ENCODE measurements around the gene RBPJ. TPM values are rescaled to one million over a fixed set of nuclear protein-coding genes. Genes with fewer than 3 reads are reported as not detected.
A peak's percentile ranks its signal among the peaks of the same experiment; 100 is the strongest.
"Not testable (repeated sequence)": the region's sequence is repeated elsewhere in the genome, so short reads cannot be mapped to it uniquely, and the experiment has no call there.

RBPJ gene
- total and polyA plus RNA-seq, 12 donors, result 10.1 to 59.1 (median 38.1) TPM

DNA sequence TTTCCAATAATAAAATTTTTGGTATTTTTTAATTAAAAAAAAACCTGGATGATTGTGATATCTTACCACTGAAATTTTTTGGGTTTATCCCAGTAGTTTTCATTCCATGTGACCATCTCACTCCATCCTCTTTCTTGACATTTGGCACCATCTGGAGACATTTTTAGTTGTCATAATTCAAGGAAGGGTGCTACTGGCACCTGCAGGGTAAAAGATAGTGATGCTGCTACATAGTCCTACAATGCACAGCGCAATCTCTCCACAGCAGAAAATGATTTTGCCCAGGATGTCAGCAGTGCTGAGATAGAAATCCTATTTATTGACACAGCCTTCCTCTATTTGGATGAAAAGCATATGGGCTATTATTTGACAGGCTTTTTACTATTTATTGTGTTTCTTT lies 79.3 kb downstream of the RBPJ start:
- ATAC-seq (no peak), DNase-seq (no peak)
- H3K4me1 ChIP-seq, result peaks cover 0 to 21% (median 8%) of the 10 kb centered on the region in 9 donors
- H3K9me3 ChIP-seq, result peaks cover 0 to 2% (median 0%) of the 10 kb centered on the region in 11 donors
- peaks cover 0 to 23% (median 0%) of the 10 kb centered on the region in 9 donors for H3K36me3 ChIP-seq
- intact Hi-C loops (cut with DNase I), result loop anchor here in 4 of 10 donors (5.0 to 10.0 kb wide), 4 partner anchors 65 to 958 kb away; no protein-coding TSS in a partner anchor
- 98 to 99% methylated on average over 1 of the region's 1 CpG for WGBS, 2 donors
- no peak overlapping the region for H3K27ac ChIP-seq
- TF ChIP-seq, protein P1, sequence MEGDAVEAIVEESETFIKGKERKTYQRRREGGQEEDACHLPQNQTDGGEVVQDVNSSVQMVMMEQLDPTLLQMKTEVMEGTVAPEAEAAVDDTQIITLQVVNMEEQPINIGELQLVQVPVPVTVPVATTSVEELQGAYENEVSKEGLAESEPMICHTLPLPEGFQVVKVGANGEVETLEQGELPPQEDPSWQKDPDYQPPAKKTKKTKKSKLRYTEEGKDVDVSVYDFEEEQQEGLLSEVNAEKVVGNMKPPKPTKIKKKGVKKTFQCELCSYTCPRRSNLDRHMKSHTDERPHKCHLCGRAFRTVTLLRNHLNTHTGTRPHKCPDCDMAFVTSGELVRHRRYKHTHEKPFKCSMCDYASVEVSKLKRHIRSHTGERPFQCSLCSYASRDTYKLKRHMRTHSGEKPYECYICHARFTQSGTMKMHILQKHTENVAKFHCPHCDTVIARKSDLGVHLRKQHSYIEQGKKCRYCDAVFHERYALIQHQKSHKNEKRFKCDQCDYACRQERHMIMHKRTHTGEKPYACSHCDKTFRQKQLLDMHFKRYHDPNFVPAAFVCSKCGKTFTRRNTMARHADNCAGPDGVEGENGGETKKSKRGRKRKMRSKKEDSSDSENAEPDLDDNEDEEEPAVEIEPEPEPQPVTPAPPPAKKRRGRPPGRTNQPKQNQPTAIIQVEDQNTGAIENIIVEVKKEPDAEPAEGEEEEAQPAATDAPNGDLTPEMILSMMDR (IDR thresholded peaks at IDR 0.05), result peak in 1 of 9 donors; percentile 11
- no peak overlapping the region for H3K4me3 ChIP-seq
- H3K27me3 ChIP-seq, result no peaks in the 10 kb centered on the region

DNA sequence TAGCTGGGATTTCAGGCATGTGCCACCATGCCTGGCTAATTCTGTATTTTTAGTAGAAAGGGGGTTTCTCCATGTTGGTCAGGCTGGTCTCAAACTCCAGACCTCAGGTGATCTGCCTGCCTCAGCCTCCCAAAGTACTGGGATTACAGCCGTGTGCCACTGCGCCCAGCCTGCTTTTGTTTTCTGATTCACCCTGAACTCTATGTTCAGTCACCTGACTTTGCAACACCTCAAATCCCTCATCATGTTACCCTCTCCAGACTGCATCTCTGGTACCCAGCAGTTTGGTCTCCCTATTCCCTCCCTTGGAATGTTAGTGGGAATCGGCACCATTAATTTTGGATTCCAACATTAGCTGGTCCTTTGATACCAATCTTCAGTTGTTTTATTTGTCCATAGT lies 81.2 kb downstream of the RBPJ start:
- not testable (repeated sequence) for H3K4me3 ChIP-seq, ATAC-seq, H3K27ac ChIP-seq, DNase-seq, H3K27me3 ChIP-seq
- peaks cover 0 to 11% (median 4%) of the 10 kb centered on the region in 9 donors for H3K4me1 ChIP-seq
- WGBS, 2 donors, result 94 to 98% methylated on average over 3 of the region's 3 CpGs
- peaks cover 0 to 32% (median 12%) of the 10 kb centered on the region in 9 donors for H3K36me3 ChIP-seq
- H3K9me3 ChIP-seq, result peaks cover 0 to 21% (median 11%) of the 10 kb centered on the region in 11 donors
- intact Hi-C loops (cut with DNase I), result loop anchor here in 4 of 10 donors (5.0 to 10.0 kb wide), 4 partner anchors 67 to 960 kb away; no protein-coding TSS in a partner anchor

DNA sequence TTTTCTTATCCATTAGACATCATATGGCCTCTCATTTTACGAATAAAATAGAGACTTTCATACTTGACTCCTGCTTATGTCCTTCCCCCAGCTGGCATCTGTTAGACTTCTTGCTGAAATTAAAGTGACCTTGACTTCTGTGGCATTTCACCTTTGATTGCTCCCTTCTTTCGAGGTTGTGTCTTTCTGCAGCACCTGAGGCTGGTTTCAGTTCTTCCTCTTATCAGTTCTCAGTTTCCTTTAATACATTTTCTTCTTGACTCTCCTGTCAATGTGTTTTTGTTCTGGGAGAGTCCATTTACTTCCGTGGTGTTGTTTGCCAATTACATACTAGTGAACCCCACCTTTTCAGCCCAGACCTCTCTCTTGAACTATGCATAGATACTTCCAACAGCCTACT lies 81.6 kb downstream of the RBPJ start:
- no peaks in the 10 kb centered on the region for H3K27me3 ChIP-seq
- TF ChIP-seq, protein P1 (IDR thresholded peaks at IDR 0.05), result no peak
- H3K9me3 ChIP-seq, result peaks cover 0 to 22% (median 11%) of the 10 kb centered on the region in 11 donors
- WGBS, 2 donors, result 56 to 61% methylated on average over 3 of the region's 3 CpGs
- no peak for DNase-seq
- H3K27ac ChIP-seq, result no peak overlapping the region
- intact Hi-C loops (cut with DNase I), result loop anchor here in 4 of 10 donors (5.0 to 10.0 kb wide), 4 partner anchors 68 to 960 kb away; no protein-coding TSS in a partner anchor
- no peak for ATAC-seq
- H3K4me3 ChIP-seq, result no peak overlapping the region
- H3K4me1 ChIP-seq, result peaks cover 0 to 8% (median 4%) of the 10 kb centered on the region in 9 donors
- peaks cover 0 to 32% (median 14%) of the 10 kb centered on the region in 9 donors for H3K36me3 ChIP-seq

DNA sequence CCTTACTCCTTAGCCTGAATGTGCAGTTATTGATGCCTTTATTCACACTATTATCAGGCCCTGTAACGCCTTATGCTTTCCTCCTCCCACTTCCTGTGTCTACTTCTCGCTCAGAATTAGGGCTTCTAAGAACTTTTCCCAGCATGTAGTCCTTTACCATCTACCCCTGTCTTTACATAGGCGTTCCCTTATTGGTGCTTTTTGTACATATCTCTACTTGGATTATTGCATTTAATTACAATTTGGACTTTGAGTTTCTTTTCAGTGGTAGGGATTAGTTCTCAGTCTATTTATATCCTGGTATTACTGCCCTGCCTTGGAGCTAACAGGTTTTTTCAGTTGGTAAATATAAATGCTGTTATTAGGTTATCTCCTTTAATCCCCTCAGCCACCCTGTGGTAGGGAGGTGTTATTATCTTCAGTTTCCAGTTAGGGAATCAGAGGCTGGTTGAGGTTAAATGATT lies 84.0 kb downstream of the RBPJ start:
- H3K27ac ChIP-seq, result no peak overlapping the region
- intact Hi-C loops (cut with DNase I), result loop anchor here in 8 of 10 donors (5.0 to 10.0 kb wide), 8 partner anchors 70 to 962 kb away; no protein-coding TSS in a partner anchor
- ATAC-seq, result no peak

More for the DNA sequence above, 84.0 kb downstream of the RBPJ start:
- DNase-seq, result no peak
- WGBS, 2 donors, result 77 to 78% methylated on average over 3 of the region's 3 CpGs
- H3K9me3 ChIP-seq, result peaks cover 0 to 22% (median 11%) of the 10 kb centered on the region in 11 donors
- TF ChIP-seq, protein P1 (IDR thresholded peaks at IDR 0.05), result peak in 1 of 9 donors; percentile 12
- H3K4me3 ChIP-seq, result no peak overlapping the region
- no peaks in the 10 kb centered on the region for H3K27me3 ChIP-seq
- peaks cover 0 to 8% (median 4%) of the 10 kb centered on the region in 9 donors for H3K4me1 ChIP-seq
- peaks cover 0 to 38% (median 16%) of the 10 kb centered on the region in 9 donors for H3K36me3 ChIP-seq
